Tibial nerve (tissue), 4 donors: ENCODE measurements around the gene PAK1.

Source experiments
- EP300 ChIP-seq, 2 donors: sonication (generic); formaldehyde crosslinking; IDR thresholded peaks; one replicate each; pipeline ENCODE4 v1.6.1; 2017; ENCODE audit warnings: antibody characterized with exemption in 2 of 2, mild to moderate bottlenecking in 1 of 2
- POLR2A ChIP-seq, 2 donors: fragments of 450-650 bp; IDR thresholded peaks; one replicate each; pipeline ENCODE4 v1.6.1; 2017; ENCODE audit warnings: antibody characterized with exemption in 2 of 2, mild to moderate bottlenecking in 2 of 2, moderate library complexity in 2 of 2
- TF ChIP-seq, protein P1 (sequence below), 5 experiments: fragments of 200-600 bp in 3 of 5; fragments of 450-650 bp in 2 of 5; sonication (generic) in 3 of 5; IDR thresholded peaks; one replicate each; pipeline ENCODE4 v1.5.1; 2016 to 2019; ENCODE audit warnings: antibody characterized with exemption in 5 of 5, mild to moderate bottlenecking in 3 of 5, moderate library complexity in 2 of 5

DNA sequence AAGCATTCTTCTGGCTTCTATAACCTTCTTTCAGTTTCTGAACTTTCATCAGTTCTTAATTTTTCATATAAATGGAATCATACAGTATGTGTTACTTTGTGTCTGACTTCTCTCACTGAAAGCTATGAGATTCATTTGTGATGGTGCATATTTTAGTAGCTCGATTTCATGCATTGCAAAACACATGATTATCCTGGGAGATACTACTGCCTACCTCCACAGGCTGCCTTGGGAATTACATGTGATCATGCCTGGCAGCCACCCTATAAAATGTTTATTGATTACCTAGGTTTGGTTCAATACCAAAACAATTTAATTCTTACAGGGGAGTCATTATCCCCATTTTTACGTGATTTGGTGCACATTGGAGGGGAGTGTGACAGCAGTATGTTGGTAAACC is 34.1 kb upstream of the PAK1 start:
- TF ChIP-seq POLR2A (IDR thresholded peaks at IDR 0.05) (no peak), EP300 (IDR thresholded peaks at IDR 0.05) (no peak)
- TF ChIP-seq, protein P1, sequence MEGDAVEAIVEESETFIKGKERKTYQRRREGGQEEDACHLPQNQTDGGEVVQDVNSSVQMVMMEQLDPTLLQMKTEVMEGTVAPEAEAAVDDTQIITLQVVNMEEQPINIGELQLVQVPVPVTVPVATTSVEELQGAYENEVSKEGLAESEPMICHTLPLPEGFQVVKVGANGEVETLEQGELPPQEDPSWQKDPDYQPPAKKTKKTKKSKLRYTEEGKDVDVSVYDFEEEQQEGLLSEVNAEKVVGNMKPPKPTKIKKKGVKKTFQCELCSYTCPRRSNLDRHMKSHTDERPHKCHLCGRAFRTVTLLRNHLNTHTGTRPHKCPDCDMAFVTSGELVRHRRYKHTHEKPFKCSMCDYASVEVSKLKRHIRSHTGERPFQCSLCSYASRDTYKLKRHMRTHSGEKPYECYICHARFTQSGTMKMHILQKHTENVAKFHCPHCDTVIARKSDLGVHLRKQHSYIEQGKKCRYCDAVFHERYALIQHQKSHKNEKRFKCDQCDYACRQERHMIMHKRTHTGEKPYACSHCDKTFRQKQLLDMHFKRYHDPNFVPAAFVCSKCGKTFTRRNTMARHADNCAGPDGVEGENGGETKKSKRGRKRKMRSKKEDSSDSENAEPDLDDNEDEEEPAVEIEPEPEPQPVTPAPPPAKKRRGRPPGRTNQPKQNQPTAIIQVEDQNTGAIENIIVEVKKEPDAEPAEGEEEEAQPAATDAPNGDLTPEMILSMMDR (IDR thresholded peaks at IDR 0.05): no peak
